Measurements from ENCODE around the gene RSPH9.

DNA sequence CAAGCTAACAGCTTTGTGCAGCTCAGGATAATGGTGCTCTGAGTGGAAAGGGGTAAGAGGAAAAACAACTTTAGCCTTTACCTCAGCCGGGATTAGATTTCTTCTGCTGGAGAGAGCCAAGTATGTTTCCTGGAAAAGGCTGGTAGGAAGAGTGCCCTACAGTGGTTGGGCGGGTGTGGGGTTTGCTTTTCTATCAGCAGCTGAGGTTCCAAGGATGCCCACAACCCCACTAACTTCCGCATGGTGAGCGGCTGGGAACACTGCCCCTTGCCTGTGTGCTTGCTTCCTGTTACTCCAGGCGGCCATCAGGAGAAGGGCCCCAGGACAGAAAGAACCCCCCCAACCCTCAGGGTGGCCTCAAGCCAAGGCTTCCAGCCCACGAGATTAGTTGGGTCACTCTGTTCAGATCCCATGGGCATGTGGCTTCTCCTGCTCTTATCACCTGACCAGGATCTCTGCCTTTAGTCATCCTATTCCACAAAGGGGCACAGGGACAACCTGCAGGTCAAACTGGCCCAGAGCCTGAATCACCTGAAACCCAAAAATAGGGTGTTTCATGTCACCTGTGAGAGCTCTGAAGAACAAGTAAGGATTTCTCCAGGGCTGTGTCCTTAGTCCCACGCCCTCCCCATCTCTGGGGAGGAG is 32.2 kb downstream of the RSPH9 start:
- TF ChIP-seq POLR2AphosphoS5 (IDR thresholded peaks at IDR 0.05; ENCODE audit: low read depth, low read length) = no peak
- TF ChIP-seq, protein P1, sequence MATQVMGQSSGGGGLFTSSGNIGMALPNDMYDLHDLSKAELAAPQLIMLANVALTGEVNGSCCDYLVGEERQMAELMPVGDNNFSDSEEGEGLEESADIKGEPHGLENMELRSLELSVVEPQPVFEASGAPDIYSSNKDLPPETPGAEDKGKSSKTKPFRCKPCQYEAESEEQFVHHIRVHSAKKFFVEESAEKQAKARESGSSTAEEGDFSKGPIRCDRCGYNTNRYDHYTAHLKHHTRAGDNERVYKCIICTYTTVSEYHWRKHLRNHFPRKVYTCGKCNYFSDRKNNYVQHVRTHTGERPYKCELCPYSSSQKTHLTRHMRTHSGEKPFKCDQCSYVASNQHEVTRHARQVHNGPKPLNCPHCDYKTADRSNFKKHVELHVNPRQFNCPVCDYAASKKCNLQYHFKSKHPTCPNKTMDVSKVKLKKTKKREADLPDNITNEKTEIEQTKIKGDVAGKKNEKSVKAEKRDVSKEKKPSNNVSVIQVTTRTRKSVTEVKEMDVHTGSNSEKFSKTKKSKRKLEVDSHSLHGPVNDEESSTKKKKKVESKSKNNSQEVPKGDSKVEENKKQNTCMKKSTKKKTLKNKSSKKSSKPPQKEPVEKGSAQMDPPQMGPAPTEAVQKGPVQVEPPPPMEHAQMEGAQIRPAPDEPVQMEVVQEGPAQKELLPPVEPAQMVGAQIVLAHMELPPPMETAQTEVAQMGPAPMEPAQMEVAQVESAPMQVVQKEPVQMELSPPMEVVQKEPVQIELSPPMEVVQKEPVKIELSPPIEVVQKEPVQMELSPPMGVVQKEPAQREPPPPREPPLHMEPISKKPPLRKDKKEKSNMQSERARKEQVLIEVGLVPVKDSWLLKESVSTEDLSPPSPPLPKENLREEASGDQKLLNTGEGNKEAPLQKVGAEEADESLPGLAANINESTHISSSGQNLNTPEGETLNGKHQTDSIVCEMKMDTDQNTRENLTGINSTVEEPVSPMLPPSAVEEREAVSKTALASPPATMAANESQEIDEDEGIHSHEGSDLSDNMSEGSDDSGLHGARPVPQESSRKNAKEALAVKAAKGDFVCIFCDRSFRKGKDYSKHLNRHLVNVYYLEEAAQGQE (IDR thresholded peaks at IDR 0.05; ENCODE audit: insufficient read depth in 1 of 2, low read depth in 2 of 2, low read length in 2 of 2) = no peak
